Measurements from ENCODE around the gene ZNF574.

DNA sequence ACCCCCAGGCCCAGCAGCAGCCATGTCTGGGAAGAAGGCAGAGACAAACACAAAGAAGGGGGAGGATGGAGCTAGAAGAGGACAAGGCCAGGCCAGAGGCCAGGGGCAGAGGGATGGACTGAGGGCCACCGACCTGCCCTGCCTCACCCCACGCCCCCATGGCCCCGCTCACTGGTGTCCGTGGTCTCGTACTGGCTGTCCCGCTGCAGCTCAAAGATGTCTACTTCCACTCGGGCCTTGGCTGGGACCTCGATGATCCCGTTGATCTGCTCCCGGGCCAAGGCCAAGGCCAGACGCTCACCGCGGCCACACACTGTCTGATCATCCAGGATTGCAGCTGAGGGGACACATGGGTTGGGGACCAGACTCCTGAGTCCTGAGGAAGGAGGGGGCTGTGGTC lies 10.9 kb upstream of the ZNF574 start:
- TF ChIP-seq, protein P1, sequence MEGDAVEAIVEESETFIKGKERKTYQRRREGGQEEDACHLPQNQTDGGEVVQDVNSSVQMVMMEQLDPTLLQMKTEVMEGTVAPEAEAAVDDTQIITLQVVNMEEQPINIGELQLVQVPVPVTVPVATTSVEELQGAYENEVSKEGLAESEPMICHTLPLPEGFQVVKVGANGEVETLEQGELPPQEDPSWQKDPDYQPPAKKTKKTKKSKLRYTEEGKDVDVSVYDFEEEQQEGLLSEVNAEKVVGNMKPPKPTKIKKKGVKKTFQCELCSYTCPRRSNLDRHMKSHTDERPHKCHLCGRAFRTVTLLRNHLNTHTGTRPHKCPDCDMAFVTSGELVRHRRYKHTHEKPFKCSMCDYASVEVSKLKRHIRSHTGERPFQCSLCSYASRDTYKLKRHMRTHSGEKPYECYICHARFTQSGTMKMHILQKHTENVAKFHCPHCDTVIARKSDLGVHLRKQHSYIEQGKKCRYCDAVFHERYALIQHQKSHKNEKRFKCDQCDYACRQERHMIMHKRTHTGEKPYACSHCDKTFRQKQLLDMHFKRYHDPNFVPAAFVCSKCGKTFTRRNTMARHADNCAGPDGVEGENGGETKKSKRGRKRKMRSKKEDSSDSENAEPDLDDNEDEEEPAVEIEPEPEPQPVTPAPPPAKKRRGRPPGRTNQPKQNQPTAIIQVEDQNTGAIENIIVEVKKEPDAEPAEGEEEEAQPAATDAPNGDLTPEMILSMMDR (IDR thresholded peaks at IDR 0.05): no peak
- no peak for TF ChIP-seq POLR2A (IDR thresholded peaks at IDR 0.05)
- no peak for TF ChIP-seq POLR2AphosphoS5 (IDR thresholded peaks at IDR 0.05; ENCODE audit: insufficient read depth in 1 of 2, low read depth in 1 of 2)
